Activated T-helper 17 cell treated with anti-CD3 and anti-CD28 coated beads, Interleukin-2, amount 50 U/mL, for 72 hours (primary cell): Measurements from ENCODE around the gene TMEM178A. TPM values are rescaled to one million over a fixed set of nuclear protein-coding genes. Genes with fewer than 3 reads are reported as not detected.

Source experiments
- ATAC-seq: fragments of 150-1000 bp; cut with Tn5 transposase; replicated peaks from 2 replicates; pipeline ENCODE4 v1.10.0; 2021; ENCODE audit warnings: mild to moderate bottlenecking, moderate library complexity
- H3K27ac Mint-ChIP-seq: one replicate; pipeline ENCODE4 v1.8.0; 2022; ENCODE audit warnings: mixed read lengths
- H3K27me3 Mint-ChIP-seq: one replicate; pipeline ENCODE4 v1.8.0; 2022; ENCODE audit warnings: mixed read lengths
- H3K36me3 Mint-ChIP-seq: one replicate; pipeline ENCODE4 v1.8.0; 2022; ENCODE audit warnings: low read depth, mild to moderate bottlenecking, mixed read lengths
- H3K4me1 Mint-ChIP-seq: one replicate; pipeline ENCODE4 v1.8.0; 2022; ENCODE audit warnings: mixed read lengths
- H3K4me3 Mint-ChIP-seq: one replicate; pipeline ENCODE4 v1.8.0; 2022; ENCODE audit warnings: mild to moderate bottlenecking, mixed read lengths
- H3K9me3 Mint-ChIP-seq: one replicate; pipeline ENCODE4 v1.8.0; 2022; ENCODE audit warnings: mixed read lengths
- total RNA-seq, 2 donors: library from RNA; stranded (reverse); gene quantifications; one replicate each; pipeline ENCODE4 v1.2.3, GENCODE V29; 2022

Gene TMEM178A
- total RNA-seq, 2 donors from 2014 or later = 0.42 TPM; not detected in 1

- Mint-ChIP-seq H3K36me3 (peaks cover 96% of the 10 kb centered on the region), H3K4me3 (no peak overlapping the region), H3K9me3 (no peaks in the 10 kb centered on the region), H3K27ac (peak overlapping the region; percentile 26), H3K4me1 (peaks cover 20% of the 10 kb centered on the region), H3K27me3 (no peaks in the 10 kb centered on the region)
- no peak for ATAC-seq
Measured at GRCh38 chr2:39739386-39739785, 73.7 kb downstream of the TMEM178A start.

GRCh38 chr2:39741871-39742270, 76.2 kb downstream of the TMEM178A start:
- Mint-ChIP-seq H3K36me3 (peaks cover 96% of the 10 kb centered on the region), H3K4me1 (peaks cover 14% of the 10 kb centered on the region), H3K9me3 (no peaks in the 10 kb centered on the region), H3K4me3 (no peak overlapping the region), H3K27ac (no peak overlapping the region), H3K27me3 (no peaks in the 10 kb centered on the region)
- no peak for ATAC-seq

DNA sequence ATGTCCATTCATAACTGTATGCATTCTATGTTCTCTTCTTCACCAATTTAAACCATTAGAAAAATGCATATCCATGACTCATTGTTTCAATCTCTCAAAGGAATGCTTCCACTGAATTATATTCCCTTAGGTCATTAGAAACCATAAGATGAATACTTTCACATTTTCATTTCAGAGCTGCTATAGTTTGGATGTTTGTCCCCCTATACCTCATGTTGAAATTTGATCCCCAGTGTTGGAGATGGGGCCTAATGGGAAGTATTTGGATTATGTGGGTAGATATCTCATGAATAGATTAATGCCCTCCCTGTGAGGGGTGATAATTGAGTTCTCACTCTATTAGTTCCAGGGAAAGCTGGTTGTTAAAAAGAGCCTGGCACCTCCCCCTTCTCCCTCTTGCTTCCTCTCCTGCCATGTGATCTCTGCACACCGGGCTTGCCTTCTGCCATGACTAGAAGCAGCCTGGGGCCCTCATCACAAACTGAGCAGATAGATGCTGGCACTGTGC, 77.6 kb downstream of the TMEM178A start:
- peaks cover 4% of the 10 kb centered on the region for H3K4me1 Mint-ChIP-seq
- H3K27ac Mint-ChIP-seq = no peak overlapping the region
- no peak overlapping the region for H3K4me3 Mint-ChIP-seq
- no peak for ATAC-seq
- no peaks in the 10 kb centered on the region for H3K27me3 Mint-ChIP-seq
- H3K36me3 Mint-ChIP-seq = peaks cover 94% of the 10 kb centered on the region
- H3K9me3 Mint-ChIP-seq = no peaks in the 10 kb centered on the region

DNA sequence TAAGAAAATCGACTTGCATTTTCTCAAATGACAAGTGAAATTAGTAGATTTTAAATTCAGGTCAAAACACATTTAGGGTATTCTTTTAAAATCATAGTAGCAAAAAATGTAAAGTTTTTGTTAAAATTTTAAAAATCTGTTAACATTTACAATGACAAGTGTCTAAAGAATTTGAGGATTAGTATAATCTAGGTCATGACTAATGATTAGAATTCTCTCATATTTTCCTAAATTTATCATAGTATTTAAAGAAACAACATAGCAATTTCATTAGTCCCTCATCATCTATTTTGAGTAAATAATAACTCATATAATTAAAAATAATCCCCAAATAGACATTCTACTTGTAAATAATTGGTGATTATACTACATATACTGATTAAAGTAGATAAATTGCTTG, 89.7 kb downstream of the TMEM178A start:
- no peak overlapping the region for H3K27ac Mint-ChIP-seq
- H3K9me3 Mint-ChIP-seq = no peaks in the 10 kb centered on the region
- no peaks in the 10 kb centered on the region for H3K4me1 Mint-ChIP-seq
- H3K4me3 Mint-ChIP-seq = no peak overlapping the region
- H3K27me3 Mint-ChIP-seq = no peaks in the 10 kb centered on the region
- H3K36me3 Mint-ChIP-seq = peaks cover 94% of the 10 kb centered on the region
- no peak for ATAC-seq

GRCh38 chr2:39757156-39757555, 91.4 kb downstream of the TMEM178A start:
- peaks cover 97% of the 10 kb centered on the region for H3K36me3 Mint-ChIP-seq
- no peaks in the 10 kb centered on the region for H3K4me1 Mint-ChIP-seq
- no peaks in the 10 kb centered on the region for H3K9me3 Mint-ChIP-seq
- ATAC-seq = no peak
- no peak overlapping the region for H3K4me3 Mint-ChIP-seq
- H3K27me3 Mint-ChIP-seq = no peaks in the 10 kb centered on the region
- no peak overlapping the region for H3K27ac Mint-ChIP-seq

DNA sequence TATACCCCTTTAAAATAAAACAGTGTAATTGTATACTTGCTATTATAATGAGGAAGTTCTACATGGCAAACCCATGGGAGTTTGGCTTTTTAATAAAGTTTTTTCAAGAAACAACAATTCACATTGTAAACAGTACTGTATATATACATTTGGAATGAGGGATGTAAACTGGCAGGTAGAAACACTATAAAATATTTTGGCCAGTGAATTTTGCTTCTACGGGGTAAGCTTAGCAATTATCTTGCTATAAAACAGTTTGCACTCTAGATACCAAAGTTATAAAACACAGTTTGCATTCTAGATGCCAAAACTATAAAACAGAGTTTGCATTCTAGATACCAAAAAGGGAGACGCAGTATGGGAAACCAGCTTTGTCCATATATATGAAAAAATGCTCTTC, 96.7 kb downstream of the TMEM178A start:
- H3K9me3 Mint-ChIP-seq = no peaks in the 10 kb centered on the region
- H3K4me3 Mint-ChIP-seq = no peak overlapping the region
- no peaks in the 10 kb centered on the region for H3K27me3 Mint-ChIP-seq
- H3K27ac Mint-ChIP-seq = no peak overlapping the region
- H3K4me1 Mint-ChIP-seq = no peaks in the 10 kb centered on the region
- no peak for ATAC-seq
- peaks cover 99% of the 10 kb centered on the region for H3K36me3 Mint-ChIP-seq

Other genes with a start within 250 kb of the TMEM178A start
- 10 to 100 TPM in 1 of 2 donors, 1 to 10 TPM in 1; 8.9 to 11.3 TPM for gene MAP4K3, start 228.6 kb upstream of the TMEM178A start, total RNA-seq
- gene THUMPD2, start 113.3 kb downstream of the TMEM178A start, total RNA-seq = 10 to 100 TPM; 16.7 to 24.7 TPM